GM21529 (cell line): ENCODE results near the gene TMEM222.

ENCODE experiments used
- ATAC-seq: cut with Tn5 transposase; IDR thresholded peaks from one replicate; pipeline ENCODE4 v1.9.1; 2021; ENCODE audit not compliant: unreplicated experiment

The TMEM222 gene

GRCh38 chr1:27306071-27306470 is 15.9 kb upstream of the TMEM222 start:
- no peak for ATAC-seq

GRCh38 chr1:27306892-27307761 is 14.8 kb upstream of the TMEM222 start:
- no peak for ATAC-seq

- no peak for ATAC-seq
These were observed 13.9 kb upstream of the TMEM222 start for GRCh38 chr1:27307874-27308598.

GRCh38 chr1:27314169-27314568 is 7.8 kb upstream of the TMEM222 start:
- no peak for ATAC-seq

GRCh38 chr1:27314737-27315136 is 7.2 kb upstream of the TMEM222 start:
- no peak for ATAC-seq

- ATAC-seq = no peak
These were observed 5.1 kb upstream of the TMEM222 start for GRCh38 chr1:27316860-27317259.

- ATAC-seq = no peak
These were observed 3.8 kb upstream of the TMEM222 start for GRCh38 chr1:27318136-27318535.

- no peak for ATAC-seq
These were observed 3.4 kb upstream of the TMEM222 start for GRCh38 chr1:27318596-27318995.

GRCh38 chr1:27322569-27323240 is 742 bp downstream of the TMEM222 start:
- ATAC-seq = no peak

- ATAC-seq = no peak
These were observed 3.3 kb downstream of the TMEM222 start for GRCh38 chr1:27325286-27325685.

- no peak for ATAC-seq
These were observed 6.0 kb downstream of the TMEM222 start for GRCh38 chr1:27327964-27328363.

- no peak for ATAC-seq
These were observed 8.8 kb downstream of the TMEM222 start for GRCh38 chr1:27330786-27331185.

- ATAC-seq = no peak
These were observed 9.5 kb downstream of the TMEM222 start for GRCh38 chr1:27331426-27331825.

GRCh38 chr1:27331922-27332321 is 10.0 kb downstream of the TMEM222 start:
- no peak for ATAC-seq

GRCh38 chr1:27332536-27333281 is 10.7 kb downstream of the TMEM222 start:
- no peak for ATAC-seq

- no peak for ATAC-seq
These were observed 11.8 kb downstream of the TMEM222 start for GRCh38 chr1:27333717-27334279.

GRCh38 chr1:27335506-27336422 is 13.8 kb downstream of the TMEM222 start:
- ATAC-seq = no peak

GRCh38 chr1:27336756-27337155 is 14.8 kb downstream of the TMEM222 start:
- no peak for ATAC-seq

GRCh38 chr1:27338751-27339150 is 16.8 kb downstream of the TMEM222 start:
- no peak for ATAC-seq

GRCh38 chr1:27339213-27339612 is 17.2 kb downstream of the TMEM222 start:
- no peak for ATAC-seq
